Body of pancreas (tissue), 4 donors: ENCODE data around the gene EMILIN1.

Experiments
- POLR2A ChIP-seq, 3 donors: fragments of 450-650 bp; IDR thresholded peaks; one replicate each; pipeline ENCODE4 v1.6.1; 2016; ENCODE audit warnings: antibody characterized with exemption in 3 of 3, mild to moderate bottlenecking in 2 of 3
- TF ChIP-seq, protein P1 (sequence below), 7 experiments: fragments of 450-650 bp in 4 of 7; fragments of 200-600 bp in 3 of 7; sonication (generic) in 3 of 7; IDR thresholded peaks; one replicate each; pipeline ENCODE4 v1.5.1; 2016 to 2019; ENCODE audit warnings: antibody characterized with exemption in 7 of 7

DNA sequence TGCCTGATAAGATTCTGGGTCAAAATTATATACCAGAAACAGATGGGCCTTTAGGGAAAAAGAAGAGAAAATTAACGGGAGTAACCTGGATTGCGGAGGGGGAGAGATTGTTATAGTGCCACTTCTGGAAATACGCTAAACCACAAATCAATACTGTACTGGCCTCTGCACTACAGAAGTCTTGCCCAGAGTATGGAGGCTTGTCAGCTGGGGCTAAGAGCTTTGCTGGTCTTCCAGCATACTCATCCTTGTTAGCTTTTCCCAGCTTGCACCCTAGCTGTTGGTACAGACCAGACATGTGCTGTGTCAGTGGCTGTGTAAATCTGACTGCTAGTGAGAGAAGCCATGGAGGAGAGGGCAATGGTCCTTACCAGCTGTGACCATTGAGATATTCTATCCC is 18.1 kb upstream of the EMILIN1 start:
- no peak for TF ChIP-seq POLR2A (IDR thresholded peaks at IDR 0.05)
- TF ChIP-seq, protein P1, sequence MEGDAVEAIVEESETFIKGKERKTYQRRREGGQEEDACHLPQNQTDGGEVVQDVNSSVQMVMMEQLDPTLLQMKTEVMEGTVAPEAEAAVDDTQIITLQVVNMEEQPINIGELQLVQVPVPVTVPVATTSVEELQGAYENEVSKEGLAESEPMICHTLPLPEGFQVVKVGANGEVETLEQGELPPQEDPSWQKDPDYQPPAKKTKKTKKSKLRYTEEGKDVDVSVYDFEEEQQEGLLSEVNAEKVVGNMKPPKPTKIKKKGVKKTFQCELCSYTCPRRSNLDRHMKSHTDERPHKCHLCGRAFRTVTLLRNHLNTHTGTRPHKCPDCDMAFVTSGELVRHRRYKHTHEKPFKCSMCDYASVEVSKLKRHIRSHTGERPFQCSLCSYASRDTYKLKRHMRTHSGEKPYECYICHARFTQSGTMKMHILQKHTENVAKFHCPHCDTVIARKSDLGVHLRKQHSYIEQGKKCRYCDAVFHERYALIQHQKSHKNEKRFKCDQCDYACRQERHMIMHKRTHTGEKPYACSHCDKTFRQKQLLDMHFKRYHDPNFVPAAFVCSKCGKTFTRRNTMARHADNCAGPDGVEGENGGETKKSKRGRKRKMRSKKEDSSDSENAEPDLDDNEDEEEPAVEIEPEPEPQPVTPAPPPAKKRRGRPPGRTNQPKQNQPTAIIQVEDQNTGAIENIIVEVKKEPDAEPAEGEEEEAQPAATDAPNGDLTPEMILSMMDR (IDR thresholded peaks at IDR 0.05): no peak
